B cell (primary cell): ENCODE measurements around the gene BID. TPM values are rescaled to one million over a fixed set of nuclear protein-coding genes. Genes with fewer than 3 reads are reported as not detected.

ENCODE experiments used
- ATAC-seq: fragments of 200-7000 bp; cut with Tn5 transposase; one replicate; pipeline ENCODE4 v1.10.0; 2021; ENCODE audit warnings: low read depth, mild to moderate bottlenecking, moderate number of reproducible peaks, moderate library complexity
- CTCF ChIA-PET: fragments of 350-600 bp; sonication (Branson Sonifier 250); formaldehyde crosslinking; loops from one replicate; lab custom pipeline; 2021; ENCODE audit warnings: antibody characterized with exemption, inconsistent platforms; lab: Charles Lee
- POLR2A ChIA-PET: fragments of 350-600 bp; sonication (Branson Sonifier 250); formaldehyde crosslinking; loops from one replicate; lab custom pipeline; 2021; ENCODE audit warnings: antibody characterized with exemption; lab: Charles Lee
- DNase-seq: peaks from one replicate; pipeline ENCODE4 v3.0.0; 2013
- H2AFZ ChIP-seq: 2 replicates; pipeline ENCODE4 v1.6.1; 2012; ENCODE audit warnings: mild to moderate bottlenecking, low read depth, low read length; ENCODE audit not compliant: insufficient read depth, poor library complexity, severe bottlenecking
- H3K27ac ChIP-seq, 2 donors: 1 replicate in 1 of 2; 2 replicates in 1 of 2; pipeline ENCODE4 v1.5.1; 2012 to 2013; ENCODE audit warnings: low read length in 2 of 2, mild to moderate bottlenecking in 2 of 2, moderate library complexity in 1 of 2
- H3K27me3 ChIP-seq, 4 experiments: fragments of 200-600 bp in 1 of 4; sonication (generic) in 1 of 4; replicated peaks in 1 of 4; 1 replicate in 2 of 4; 2 replicates in 2 of 4; pipeline versions ENCODE4 v1.6.1 to v1.7.0; 2013 to 2016; ENCODE audit warnings: low read length in 3 of 4, mild to moderate bottlenecking in 2 of 4, mixed read lengths in 1 of 4, moderate library complexity in 1 of 4; ENCODE audit not compliant: insufficient read depth in 4 of 4, control insufficient read depth in 3 of 4; ENCODE audit errors: control extremely low read depth in 1 of 4
- H3K36me3 ChIP-seq, 2 experiments: replicated peaks in 1 of 2; 1 replicate in 1 of 2; 2 replicates in 1 of 2; pipeline versions ENCODE4 v1.6.1 to v1.7.1; 2013; ENCODE audit warnings: low read length in 1 of 2; ENCODE audit not compliant: insufficient read depth in 2 of 2, control insufficient read depth in 1 of 2; ENCODE audit errors: control extremely low read depth in 1 of 2, extremely low read depth in 1 of 2
- H3K4me1 ChIP-seq, 2 donors: fragments of 200-600 bp in 1 of 2; sonication (generic) in 1 of 2; 1 replicate in 1 of 2; 2 replicates in 1 of 2; pipeline versions ENCODE4 v1.5.1 to v1.6.1; 2013 to 2017; ENCODE audit warnings: low read length in 2 of 2; ENCODE audit not compliant: control insufficient read depth in 2 of 2, insufficient read depth in 2 of 2
- H3K4me2 ChIP-seq: replicated peaks from 2 replicates; pipeline ENCODE3; 2012; ENCODE audit warnings: mild to moderate bottlenecking, low read depth, low read length; ENCODE audit not compliant: poor library complexity, severe bottlenecking
- H3K4me3 ChIP-seq, 5 experiments: fragments of 200-600 bp in 1 of 5; sonication (generic) in 1 of 5; 1 replicate in 3 of 5; 2 replicates in 2 of 5; pipeline versions ENCODE4 v1.5.1 to v1.7.0; 2011 to 2016; ENCODE audit warnings: low read length in 4 of 5, mild to moderate bottlenecking in 4 of 5, low read depth in 2 of 5, control low read depth in 1 of 5, moderate library complexity in 1 of 5; ENCODE audit not compliant: insufficient read depth in 1 of 5; ENCODE audit errors: control extremely low read depth in 1 of 5, extremely low read depth in 1 of 5
- H3K79me2 ChIP-seq: fragments of 200-600 bp; sonication (generic); one replicate; pipeline ENCODE4 v1.6.0; 2016; ENCODE audit warnings: low read length; ENCODE audit not compliant: control insufficient read depth, insufficient read depth
- H3K9ac ChIP-seq: fragments of 200-600 bp; sonication (generic); 2 replicates; pipeline ENCODE4 v1.6.1; 2017; ENCODE audit warnings: mild to moderate bottlenecking, low read length, moderate library complexity
- H3K9me3 ChIP-seq, 3 donors: one replicate each; pipeline versions ENCODE4 v1.6.1 to v1.7.1; 2013; ENCODE audit warnings: low read length in 2 of 3; ENCODE audit not compliant: control insufficient read depth in 2 of 3, insufficient read depth in 1 of 3; ENCODE audit errors: control extremely low read depth in 1 of 3
- H4K20me1 ChIP-seq: 2 replicates; pipeline ENCODE4 v1.6.0; 2012; ENCODE audit warnings: mild to moderate bottlenecking, low read length; ENCODE audit not compliant: insufficient read depth, control insufficient read depth, poor library complexity, severe bottlenecking
- H3K27ac Mint-ChIP-seq: one replicate; pipeline ENCODE4 v1.8.0; 2021; ENCODE audit warnings: mixed read lengths
- H3K27me3 Mint-ChIP-seq: one replicate; pipeline ENCODE4 v1.8.0; 2021; ENCODE audit warnings: mixed read lengths
- H3K4me1 Mint-ChIP-seq: one replicate; pipeline ENCODE4 v1.8.0; 2021; ENCODE audit warnings: mixed read lengths
- H3K4me3 Mint-ChIP-seq: one replicate; pipeline ENCODE4 v1.8.0; 2021; ENCODE audit warnings: mixed read lengths
- H3K9me3 Mint-ChIP-seq: one replicate; pipeline ENCODE4 v1.8.0; 2022; ENCODE audit warnings: mixed read lengths; ENCODE audit not compliant: insufficient read depth
- CTCF ChIP-seq: fragments of 200-600 bp; IDR thresholded peaks from one replicate; pipeline ENCODE4 v1.8.0; 2022; ENCODE audit warnings: antibody characterized with exemption, mild to moderate bottlenecking
- EZH2 ChIP-seq: IDR thresholded peaks from 2 replicates; pipeline ENCODE4 v1.6.1; 2012; ENCODE audit warnings: borderline replicate concordance, low read depth, mild to moderate bottlenecking, moderate library complexity, low read length; ENCODE audit not compliant: insufficient read depth, poor library complexity, severe bottlenecking
- WGBS: methylation state at CpG from one replicate; pipeline ENCODE4 v1.1.5; 2013; ENCODE audit warnings: missing lambda C conversion rate; ENCODE audit not compliant: insufficient coverage; 5-methylcytosine and 5-hydroxymethylcytosine counted together
- intact Hi-C: fragments of 100-400 bp; cut with micrococcal nuclease; formaldehyde crosslinking; loops from one replicate; pipeline ENCODE4 v1.10.0; 2022
- polyA plus RNA-seq: library from polyadenylated mRNA; depleted of rRNA; stranded (reverse); fragments of >200 nt; gene quantifications from 2 replicates; pipeline ENCODE4 v1.2.3, GENCODE V29; 2012
- total RNA-seq, 2 donors: library from RNA; stranded (reverse); fragments of 120-200 nt in 1 of 2; gene quantifications; 1 replicate in 1 of 2; 2 replicates in 1 of 2; pipeline versions ENCODE4 v1.2.3 to v1.2.4, GENCODE V29; 2013 to 2022

BID gene
- total and polyA plus RNA-seq, 2 donors (not counting 1 experiment from before 2014, with no cell fraction given), result 17.5 to 23.3 TPM

- TF ChIP-seq EZH2 (no peak), CTCF (no peak)
- ChIA-PET POLR2A (interaction anchor here (1.1 to 2.4 kb wide), 5 partner anchors 13 to 56 kb away, joined by 3 to 10 read pairs (median 8); no protein-coding TSS in a partner anchor), CTCF (interaction anchor here (1.6 to 4.5 kb wide), 7 partner anchors 10 to 278 kb away, joined by 4 to 31 read pairs (median 12); no protein-coding TSS in a partner anchor)
- Histone ChIP-seq H3K4me3 (no peak overlapping the region), H3K36me3 (peaks cover 0 to 21% of the 10 kb centered on the region in 2 experiments), H3K4me1 (peaks cover 56 to 73% of the 10 kb centered on the region in 2 donors), H4K20me1 (peaks cover 9% of the 10 kb centered on the region), H3K79me2 (peaks cover 28% of the 10 kb centered on the region), H3K4me2 (peak overlapping the region; percentile 53), H3K27me3 (no peaks in the 10 kb centered on the region), H3K9ac (no peak overlapping the region), H3K27ac (peak overlapping the region; percentile 63 to 76), H2AFZ (no peak overlapping the region), H3K9me3 (no peaks in the 10 kb centered on the region)
- peak overlapping the region; percentile 93 for H3K27ac Mint-ChIP-seq
- no peaks in the 10 kb centered on the region for H3K27me3 Mint-ChIP-seq
- intact Hi-C loops, result loop anchor here (1.0 to 5.0 kb wide), 3 partner anchors 21 to 241 kb away; no protein-coding TSS in a partner anchor
- H3K9me3 Mint-ChIP-seq, result no peaks in the 10 kb centered on the region
- peak; percentile 90 for DNase-seq
- ATAC-seq, result peak; percentile 58
- peak overlapping the region; percentile 73 for H3K4me3 Mint-ChIP-seq
- WGBS, result 60% methylated on average over 20 of the region's 23 CpGs
- H3K4me1 Mint-ChIP-seq, result peaks cover 72% of the 10 kb centered on the region
These were observed 23.7 kb upstream of the BID start for GRCh38 chr22:17797721-17798559.
